WI38 (cell line): ENCODE data around the gene RGS9BP.

Experiments used
- H3K4me3 ChIP-seq: 2 replicates; pipeline ENCODE4 v1.5.1; 2011; ENCODE audit warnings: low read depth, mild to moderate bottlenecking, control low read depth, low read length
- TF ChIP-seq, protein P1 (sequence below): IDR thresholded peaks from 2 replicates; pipeline ENCODE4 v1.5.1; 2012; ENCODE audit warnings: low read depth, mild to moderate bottlenecking, control low read depth, low read length

RGS9BP gene

GRCh38 chr19:32720936-32721250, 45.2 kb downstream of the RGS9BP start:
- H3K4me3 ChIP-seq: no peak overlapping the region
- TF ChIP-seq, protein P1, sequence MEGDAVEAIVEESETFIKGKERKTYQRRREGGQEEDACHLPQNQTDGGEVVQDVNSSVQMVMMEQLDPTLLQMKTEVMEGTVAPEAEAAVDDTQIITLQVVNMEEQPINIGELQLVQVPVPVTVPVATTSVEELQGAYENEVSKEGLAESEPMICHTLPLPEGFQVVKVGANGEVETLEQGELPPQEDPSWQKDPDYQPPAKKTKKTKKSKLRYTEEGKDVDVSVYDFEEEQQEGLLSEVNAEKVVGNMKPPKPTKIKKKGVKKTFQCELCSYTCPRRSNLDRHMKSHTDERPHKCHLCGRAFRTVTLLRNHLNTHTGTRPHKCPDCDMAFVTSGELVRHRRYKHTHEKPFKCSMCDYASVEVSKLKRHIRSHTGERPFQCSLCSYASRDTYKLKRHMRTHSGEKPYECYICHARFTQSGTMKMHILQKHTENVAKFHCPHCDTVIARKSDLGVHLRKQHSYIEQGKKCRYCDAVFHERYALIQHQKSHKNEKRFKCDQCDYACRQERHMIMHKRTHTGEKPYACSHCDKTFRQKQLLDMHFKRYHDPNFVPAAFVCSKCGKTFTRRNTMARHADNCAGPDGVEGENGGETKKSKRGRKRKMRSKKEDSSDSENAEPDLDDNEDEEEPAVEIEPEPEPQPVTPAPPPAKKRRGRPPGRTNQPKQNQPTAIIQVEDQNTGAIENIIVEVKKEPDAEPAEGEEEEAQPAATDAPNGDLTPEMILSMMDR: no peak
